GM21526 (cell line): ENCODE data around the gene FANCI.
"Not testable (repeated sequence)": the region's sequence is repeated elsewhere in the genome, so short reads cannot be mapped to it uniquely, and the experiment has no call there.

ENCODE experiments used
- ATAC-seq: cut with Tn5 transposase; IDR thresholded peaks from one replicate; pipeline ENCODE4 v1.9.1; 2021; ENCODE audit warnings: moderate library complexity; ENCODE audit not compliant: unreplicated experiment, low FRiP score

Gene FANCI

DNA sequence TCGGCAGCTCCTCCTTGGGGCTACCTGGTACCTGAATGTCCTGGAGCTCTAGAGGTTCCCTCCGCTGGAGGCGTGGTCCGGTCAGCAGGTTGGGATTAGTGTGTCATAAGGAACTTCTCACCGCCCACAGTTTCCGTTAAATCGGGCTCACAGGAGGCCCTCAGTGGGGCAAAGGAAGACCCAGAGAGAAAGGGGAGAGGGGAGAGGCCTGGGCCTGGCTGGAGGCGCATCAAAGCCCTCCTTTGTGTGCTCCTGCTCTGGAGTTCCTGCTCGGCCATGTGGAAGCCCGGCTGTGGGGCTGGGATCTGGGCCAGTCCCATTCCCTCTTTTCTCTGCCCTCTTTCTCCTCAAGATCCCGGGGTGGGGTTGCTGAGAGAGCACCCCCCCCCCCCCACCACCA is 22.2 kb upstream of the FANCI start, which contains the start of gene RLBP1:
RLBP1 (minus strand) TSS at position 37 of the 400 bp plus-strand sequence. CDS start 2,604 bp downstream, outside the sequence.
- no peak for ATAC-seq

DNA sequence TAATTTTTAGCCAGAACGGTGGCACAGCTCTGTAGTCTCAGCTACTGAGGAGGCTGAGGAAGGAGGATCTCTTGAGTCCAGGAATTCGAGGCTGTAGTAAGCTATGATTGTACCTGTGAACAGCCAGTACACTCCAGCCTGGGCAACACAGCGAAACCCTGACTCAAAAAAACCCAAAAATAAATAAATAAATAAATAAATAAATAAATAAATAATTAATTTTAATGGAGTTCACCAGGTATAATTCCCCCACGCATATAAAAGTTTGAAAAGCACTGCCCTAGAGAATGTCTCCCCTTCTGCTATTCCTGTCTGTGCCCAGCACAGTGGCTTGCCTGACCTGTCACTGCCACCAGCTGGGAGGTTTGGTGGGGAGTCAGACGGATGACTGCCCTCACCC is 18.2 kb upstream of the FANCI start:
- ATAC-seq, result no peak

DNA sequence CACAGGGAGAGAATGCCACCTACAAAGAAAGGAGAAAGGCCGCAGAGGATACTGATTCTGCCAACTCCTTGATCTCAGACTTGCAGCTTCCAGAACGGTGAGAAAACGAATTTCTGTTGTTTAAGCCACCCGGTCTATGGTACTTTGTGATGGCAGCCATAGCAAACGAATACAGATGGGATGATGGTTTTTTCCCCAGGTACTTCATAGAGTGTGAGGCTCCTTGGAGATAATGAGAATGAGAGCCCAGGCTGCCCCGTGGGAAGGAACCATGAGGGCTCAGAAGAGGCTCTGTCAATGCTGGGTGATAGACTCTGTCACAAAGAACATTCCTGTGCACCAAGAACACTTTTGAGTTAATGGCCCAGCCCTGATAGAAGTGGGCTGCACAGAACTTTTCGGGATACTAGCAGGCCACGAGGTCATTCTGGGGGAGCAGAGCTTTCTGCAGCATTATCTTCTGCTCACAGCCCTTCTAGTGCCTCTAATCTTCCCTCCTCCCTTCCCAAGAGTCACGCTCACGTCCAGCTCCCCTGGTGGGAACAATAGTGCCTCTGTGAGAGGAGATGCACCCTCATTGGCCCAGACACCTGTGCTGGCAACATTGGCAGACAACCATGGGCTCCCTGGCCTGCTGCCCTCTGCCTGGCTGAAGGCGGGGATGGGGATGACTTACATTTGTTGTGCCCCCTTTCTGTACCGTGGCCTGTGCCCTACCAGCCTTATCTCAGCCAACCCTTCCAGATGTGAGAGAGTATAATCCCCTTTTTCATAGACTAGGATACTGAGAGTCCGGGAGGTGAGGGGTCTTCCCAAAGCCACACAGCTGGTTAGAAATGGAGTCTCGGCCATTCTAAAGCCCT is 17.2 kb upstream of the FANCI start:
- ATAC-seq, result no peak

DNA sequence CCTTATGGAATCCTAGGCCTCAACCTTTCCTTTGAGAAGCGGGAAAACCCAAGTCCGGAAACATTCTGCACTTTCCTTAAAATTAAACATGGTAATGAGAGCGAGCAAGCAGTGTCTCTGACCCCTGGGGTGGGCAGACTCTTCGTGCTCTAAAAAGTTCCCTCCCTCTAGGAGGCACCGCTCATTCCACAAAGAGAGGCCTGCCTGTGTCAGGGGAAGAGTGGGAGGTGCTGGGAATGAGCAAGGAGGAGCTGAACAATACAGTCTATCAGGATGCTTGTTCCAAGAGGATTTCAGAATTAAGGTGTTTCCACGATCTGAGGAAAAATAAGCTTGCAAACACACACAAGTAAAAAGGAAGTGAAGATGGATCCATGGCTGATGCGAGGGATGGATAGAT is 16.4 kb upstream of the FANCI start:
- no peak for ATAC-seq

DNA sequence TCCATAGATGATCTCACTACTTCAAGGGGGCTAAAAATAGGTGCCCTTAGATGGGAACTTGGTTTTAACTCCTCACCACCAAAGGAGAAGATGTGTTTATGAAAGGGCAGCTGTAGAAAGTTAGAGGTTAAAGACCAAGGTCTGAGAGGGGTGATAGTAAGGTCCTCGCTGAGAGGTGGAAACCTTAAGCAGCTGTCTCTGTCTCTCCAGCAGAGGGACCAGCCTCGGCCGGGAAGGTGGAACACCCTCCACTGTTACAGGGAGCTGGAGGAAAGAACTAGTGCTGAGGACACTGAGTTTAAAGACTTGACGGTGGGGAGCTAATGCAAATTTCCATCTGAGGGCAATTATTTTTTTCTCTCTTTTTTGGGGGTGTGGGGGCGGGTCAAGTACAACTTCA is 13.5 kb upstream of the FANCI start:
- no peak for ATAC-seq

DNA sequence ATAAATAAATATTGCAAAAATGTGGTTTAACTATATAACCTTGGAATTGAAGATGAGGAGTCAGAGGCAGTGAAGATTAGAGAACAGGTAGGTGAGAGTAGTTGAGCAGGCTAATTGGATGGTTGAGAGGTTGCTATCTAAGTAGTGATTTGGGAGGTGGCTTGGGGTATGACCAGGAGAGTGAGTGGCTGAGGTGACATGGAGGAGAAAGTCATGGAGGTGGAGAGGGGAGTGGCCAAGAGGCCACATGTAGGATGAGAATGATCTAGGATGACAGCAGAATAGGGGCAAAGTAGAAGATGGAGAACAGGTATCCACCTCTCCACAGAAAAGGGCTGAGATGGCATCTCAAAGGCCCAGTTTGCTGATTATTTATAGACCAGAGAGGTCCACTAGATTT is 11.9 kb upstream of the FANCI start:
- ATAC-seq, result no peak

DNA sequence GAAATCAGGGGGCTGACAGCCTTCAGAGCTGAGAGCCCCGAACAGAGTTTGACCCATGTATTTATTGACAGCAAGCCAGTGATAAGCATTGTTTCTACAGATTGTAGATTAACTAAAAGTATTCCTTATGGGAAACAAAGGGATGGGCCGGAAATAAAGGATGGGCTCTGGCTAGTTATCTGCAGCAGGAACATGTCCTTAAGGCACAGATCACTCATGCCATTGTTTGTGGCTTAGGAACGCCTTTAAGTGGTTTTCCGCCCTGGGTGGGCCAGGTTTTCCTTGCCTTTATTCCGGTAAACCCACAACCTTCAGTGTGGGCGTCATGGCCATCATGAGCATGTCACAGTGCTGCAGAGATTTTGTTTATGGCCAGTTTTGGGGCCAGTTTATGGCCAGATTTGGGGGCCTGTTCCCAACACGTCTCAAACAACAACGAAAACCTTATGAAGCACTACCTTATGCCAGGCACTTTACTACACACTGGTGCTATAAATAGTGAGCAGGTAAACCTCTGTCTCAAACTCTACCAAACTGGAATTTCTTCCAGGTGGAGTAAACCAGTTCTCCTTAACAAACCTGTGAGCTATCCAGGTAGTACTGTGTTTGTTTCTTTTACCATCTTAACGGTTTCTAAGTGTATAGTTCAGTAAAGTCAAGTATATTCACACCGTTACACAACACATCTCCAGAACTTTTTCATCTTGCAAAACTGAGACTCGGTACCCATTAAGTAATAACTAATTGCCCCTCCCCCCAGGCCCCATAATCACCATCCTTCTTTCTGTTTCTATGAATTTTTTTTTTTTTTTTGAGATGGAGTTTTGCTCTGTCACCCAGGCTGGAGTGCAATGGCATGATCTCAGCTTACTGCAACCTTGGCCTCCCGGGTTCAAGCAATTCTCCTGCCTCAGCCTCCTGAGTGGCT is 3.6 kb upstream of the FANCI start:
- not testable (repeated sequence) for ATAC-seq

DNA sequence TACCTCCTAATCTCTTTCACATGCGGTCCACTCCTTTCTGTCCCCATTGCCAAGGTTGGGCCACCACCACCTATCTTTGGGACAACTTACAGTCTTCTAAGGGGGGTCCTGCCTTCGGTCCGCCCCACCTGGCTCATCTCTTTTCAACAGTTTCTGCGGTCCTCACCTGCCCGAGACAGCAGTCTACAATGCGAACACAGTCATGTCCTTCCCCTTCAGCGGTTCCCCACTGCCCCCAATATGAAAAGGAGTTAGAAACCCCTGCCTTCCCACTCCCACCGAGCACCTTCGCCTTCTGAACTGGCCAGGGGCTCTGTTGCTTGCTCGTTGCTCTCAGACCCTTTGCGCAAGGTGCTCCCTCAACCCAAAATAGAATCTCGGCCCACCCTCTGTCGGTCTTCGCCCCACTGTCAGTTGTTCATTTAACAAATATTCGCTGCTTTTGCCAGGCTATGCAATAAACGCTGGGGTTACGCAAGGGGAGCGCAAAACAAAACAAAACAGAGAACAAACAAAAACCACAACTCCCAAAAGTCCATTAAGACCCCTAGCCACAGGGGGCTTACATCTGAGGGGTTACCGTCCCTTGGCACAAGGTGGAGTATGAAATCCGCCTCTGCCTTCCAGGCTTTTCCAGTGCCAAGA is 611 bp upstream of the FANCI start:
- ATAC-seq, result no peak

DNA sequence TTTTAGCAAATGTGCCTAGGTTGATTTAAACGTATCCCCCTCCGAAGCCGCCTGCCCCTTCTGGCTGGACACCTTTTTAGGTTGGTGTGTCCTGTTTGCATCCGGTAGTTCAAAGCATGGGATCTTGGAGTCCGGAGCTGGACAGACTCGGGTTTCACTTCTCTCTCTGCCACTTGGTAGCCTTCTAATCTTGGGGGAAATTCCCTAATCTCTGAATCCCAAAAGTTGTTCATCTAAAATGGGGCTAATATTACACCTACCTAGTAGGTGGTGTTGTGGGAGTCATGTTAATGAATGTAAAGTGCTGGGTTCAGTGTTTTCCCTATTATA is 760 bp downstream of the FANCI start:
- peak; percentile 19 for ATAC-seq

DNA sequence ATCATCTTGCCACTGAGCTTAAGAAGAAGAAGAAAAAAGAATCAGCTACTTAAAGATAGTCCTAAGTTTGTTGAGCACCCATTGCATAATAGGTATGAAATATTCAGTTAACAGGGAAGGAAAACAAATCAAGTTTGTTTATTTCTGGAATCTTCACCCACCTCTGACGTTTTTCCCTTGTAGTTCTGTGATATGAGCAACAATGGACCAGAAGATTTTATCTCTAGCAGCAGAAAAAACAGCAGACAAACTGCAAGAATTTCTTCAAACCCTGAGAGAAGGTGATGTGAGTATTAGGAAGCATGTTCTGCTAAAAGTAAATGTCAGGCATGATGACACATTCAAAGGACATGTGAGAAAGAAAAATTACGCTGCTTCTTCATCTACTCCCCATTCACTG is 3.7 kb downstream of the FANCI start:
- no peak for ATAC-seq

DNA sequence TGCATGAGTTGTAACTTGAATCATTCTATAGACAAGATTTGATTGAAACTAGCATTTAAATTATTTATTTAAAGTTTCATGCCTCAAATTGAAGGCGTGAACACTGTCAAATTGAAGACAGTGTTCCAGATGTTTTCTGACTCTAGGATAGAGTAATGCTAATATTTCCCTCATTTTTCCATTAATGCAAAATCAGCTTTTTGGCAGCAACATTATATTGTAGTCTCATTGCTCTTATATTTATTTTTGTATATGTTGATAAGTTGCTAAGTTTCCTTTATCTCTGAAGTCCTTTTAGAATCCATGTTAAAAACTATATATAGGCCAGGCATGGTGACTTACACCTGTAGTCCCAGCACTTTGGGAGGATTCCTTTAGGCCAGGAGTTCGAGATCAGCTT is 4.8 kb downstream of the FANCI start:
- ATAC-seq, result no peak

DNA sequence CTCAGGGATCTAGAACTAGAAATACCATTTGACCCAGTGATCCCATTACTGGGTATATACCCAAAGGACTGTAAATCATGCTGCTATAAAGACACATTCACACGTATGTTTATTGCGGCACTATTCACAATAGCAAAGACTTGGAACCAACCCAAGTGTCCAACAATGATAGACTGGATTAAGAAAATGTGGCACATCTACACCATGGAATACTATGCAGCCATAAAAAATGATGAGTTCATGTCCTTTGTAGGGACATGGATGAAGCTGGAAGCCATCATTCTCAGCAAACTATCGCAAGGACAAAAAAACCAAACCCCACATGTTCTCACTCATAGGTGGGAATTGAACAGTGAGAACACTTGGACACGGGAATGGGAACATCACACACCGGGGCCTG is 6.4 kb downstream of the FANCI start:
- ATAC-seq, result not testable (repeated sequence)

DNA sequence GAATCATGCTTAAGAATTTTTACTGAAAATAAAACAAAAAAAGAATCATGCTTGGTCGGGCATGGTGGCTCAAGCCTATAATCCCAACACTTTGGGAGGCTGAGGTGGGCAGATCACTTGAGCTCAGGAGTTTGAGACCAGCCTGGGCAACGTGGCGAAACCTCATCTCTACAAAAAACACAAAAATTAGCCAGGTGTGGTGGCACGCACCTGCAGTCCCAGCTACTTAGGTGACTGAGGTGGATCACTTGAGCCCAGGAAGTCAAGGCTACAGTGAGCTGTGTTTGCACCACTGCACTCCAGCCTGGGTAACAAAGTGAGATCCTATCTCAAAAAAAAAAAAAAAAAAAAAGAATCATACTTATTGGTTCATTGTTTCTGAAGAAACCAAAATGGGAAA is 33.5 kb downstream of the FANCI start:
- not testable (repeated sequence) for ATAC-seq

DNA sequence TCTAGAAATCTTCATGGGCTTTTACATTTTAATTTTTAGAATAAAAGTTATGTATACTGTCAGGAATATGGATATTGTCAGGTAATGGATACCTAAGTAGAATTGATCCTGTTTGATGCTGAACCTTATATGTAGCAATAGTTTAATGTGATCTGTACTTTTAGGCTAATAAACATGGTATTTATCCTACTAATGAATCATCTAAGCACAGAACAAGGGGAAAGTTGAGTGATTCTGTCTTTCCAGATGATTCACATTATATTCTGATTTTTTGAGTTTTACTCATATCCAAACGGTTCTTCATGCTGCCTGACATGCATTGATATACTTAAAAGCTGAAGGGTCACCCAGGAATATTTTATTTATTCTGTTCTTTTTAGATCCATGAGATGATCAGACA is 34.5 kb downstream of the FANCI start:
- no peak for ATAC-seq

DNA sequence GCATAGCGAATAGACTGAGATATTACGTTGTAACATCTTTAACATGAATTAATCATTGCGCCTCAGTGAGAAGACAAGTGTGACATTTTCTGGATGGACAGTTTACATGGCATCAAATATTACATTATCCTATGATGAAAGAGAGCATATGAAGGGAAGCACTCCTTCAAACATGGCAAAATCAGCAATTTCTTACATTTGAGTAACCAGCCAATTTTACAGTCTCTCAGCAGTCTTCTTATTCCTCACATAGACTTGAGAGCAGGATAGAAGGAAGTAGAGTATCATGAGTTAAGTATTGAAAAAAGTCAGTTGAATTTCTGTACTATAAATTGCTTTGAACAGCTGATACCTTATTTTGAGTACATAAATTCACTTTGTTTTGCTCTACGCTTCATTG is 38.9 kb downstream of the FANCI start:
- ATAC-seq, result no peak

DNA sequence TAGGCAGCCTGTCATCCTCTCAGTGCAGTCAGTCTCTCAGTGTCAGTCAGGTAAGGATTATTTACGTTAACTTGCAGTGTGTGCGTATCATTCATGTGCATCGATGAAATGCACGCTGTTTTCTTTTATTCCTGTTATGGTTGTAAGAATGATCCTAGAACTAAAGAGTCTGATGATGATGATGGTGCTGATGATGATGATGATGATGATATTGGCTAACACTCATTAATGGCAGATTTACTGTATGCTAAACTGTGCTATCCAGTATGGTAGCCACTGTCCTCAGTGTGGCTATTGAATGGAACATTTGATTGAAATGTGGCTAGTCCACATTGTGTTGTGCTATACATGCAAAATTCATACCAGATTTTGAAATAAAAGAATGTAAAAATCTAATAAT is 39.4 kb downstream of the FANCI start:
- no peak for ATAC-seq

DNA sequence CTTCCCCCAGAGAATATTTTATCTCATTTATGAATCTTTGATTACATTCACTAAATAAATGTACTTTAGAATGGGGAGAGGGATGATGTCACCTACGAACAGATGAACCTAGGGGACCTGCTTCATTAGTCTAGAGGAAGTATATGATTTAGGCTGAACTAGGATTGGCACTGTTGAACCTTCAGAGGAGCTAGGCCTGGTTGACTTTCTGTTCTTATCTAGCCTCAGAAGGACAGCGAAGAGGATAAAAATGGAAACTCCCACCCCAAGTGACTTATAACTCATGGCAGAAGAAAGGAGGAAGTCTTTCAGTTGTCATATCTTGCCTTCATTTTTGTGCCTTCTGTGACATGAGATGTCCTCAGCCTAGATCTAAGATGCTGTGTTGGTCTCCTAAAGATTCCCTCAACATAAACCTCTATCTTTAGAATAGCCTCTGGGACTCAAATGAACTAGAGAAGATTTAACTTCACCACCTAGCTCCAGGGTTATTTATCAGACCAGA is 48.2 kb downstream of the FANCI start:
- ATAC-seq, result no peak

DNA sequence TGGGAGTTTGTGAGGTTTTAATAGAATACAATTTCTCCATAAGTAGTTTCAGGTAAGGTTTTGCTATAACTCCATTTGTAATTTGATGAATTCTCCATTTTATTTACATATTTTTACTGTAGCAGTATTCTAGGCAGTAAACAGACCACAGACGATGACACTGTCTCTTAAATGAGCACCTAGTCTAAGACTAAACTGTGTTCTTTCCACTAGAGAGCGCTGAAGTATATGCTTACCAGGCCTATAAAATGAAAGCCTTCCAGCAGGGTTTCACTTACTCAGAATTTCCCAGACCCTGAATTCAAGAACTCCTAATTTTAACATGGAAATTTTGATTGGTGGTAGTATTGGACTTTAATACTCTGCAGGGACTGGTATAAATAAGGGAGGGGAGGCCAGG is 49.2 kb downstream of the FANCI start:
- ATAC-seq, result no peak

DNA sequence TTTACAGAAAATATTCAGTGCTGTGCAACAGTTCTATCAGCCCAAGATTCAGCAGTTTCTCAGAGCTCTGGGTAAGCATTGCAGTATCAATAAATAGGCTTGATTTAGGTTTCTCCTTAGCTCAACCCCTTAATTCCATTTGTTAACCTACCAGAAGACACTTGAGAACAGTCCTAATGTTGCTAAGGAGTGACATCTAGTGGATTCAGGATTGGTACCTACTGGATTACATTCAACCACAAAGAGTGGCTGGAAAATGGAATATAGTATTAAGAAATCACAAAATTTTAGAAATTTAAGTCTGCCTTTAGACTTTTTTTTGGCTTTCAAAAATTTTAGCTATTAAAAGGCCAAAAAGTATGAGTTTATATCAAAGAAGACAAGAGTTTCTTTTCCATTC is 56.1 kb downstream of the FANCI start:
- ATAC-seq, result no peak

DNA sequence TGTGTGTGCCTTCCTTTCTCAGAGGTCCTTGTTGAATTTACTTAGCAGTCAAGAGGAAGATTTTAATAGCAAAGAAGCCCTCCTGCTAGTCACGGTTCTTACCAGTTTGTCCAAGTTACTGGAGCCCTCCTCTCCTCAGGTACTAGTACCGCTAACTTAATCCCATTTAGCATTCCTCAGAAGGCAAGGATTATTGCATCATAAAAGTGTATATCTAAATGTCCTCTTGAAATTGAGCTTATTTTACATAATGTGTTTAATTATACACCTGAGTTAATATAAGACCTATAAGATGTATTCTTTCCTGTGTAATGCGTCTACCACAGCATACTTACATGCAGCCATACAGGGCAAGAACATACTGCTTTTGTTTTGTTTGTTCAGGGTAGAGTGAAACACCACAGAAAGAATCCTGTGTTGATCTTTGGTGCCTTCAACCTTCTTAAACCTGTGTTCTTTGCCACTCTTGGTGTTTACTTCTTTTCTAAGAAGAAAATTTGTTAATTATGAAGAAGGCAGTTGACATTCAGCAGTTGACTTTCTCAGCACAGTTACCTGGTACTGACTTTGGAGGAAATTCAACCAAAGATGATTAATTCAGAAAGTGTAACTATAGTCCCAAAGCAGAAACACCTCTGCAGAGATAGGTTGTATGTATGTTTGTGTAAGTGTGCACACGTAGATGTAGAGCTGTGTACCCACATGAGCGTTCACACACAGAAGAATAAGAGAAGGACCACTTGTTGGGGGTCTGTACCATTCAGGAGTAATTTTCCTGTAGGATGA is 57.7 kb downstream of the FANCI start:
- no peak for ATAC-seq
